B cell (primary cell): ENCODE measurements around the gene STAP1. TPM values are rescaled to one million over a fixed set of nuclear protein-coding genes. Genes with fewer than 3 reads are reported as not detected.

ENCODE experiments used
- ATAC-seq: fragments of 200-7000 bp; cut with Tn5 transposase; one replicate; pipeline ENCODE4 v1.10.0; 2021; ENCODE audit warnings: low read depth, mild to moderate bottlenecking, moderate number of reproducible peaks, moderate library complexity
- CTCF ChIA-PET: fragments of 350-600 bp; sonication (Branson Sonifier 250); formaldehyde crosslinking; loops from one replicate; lab custom pipeline; 2021; ENCODE audit warnings: antibody characterized with exemption, inconsistent platforms; lab: Charles Lee
- POLR2A ChIA-PET: fragments of 350-600 bp; sonication (Branson Sonifier 250); formaldehyde crosslinking; loops from one replicate; lab custom pipeline; 2021; ENCODE audit warnings: antibody characterized with exemption; lab: Charles Lee
- DNase-seq: peaks from one replicate; pipeline ENCODE4 v3.0.0; 2013
- H2AFZ ChIP-seq: 2 replicates; pipeline ENCODE4 v1.6.1; 2012; ENCODE audit warnings: mild to moderate bottlenecking, low read depth, low read length; ENCODE audit not compliant: insufficient read depth, poor library complexity, severe bottlenecking
- H3K27ac ChIP-seq, 2 donors: 1 replicate in 1 of 2; 2 replicates in 1 of 2; pipeline ENCODE4 v1.5.1; 2012 to 2013; ENCODE audit warnings: low read length in 2 of 2, mild to moderate bottlenecking in 2 of 2, moderate library complexity in 1 of 2
- H3K27me3 ChIP-seq, 4 experiments: fragments of 200-600 bp in 1 of 4; sonication (generic) in 1 of 4; replicated peaks in 1 of 4; 1 replicate in 2 of 4; 2 replicates in 2 of 4; pipeline versions ENCODE4 v1.6.1 to v1.7.0; 2013 to 2016; ENCODE audit warnings: low read length in 3 of 4, mild to moderate bottlenecking in 2 of 4, mixed read lengths in 1 of 4, moderate library complexity in 1 of 4; ENCODE audit not compliant: insufficient read depth in 4 of 4, control insufficient read depth in 3 of 4; ENCODE audit errors: control extremely low read depth in 1 of 4
- H3K36me3 ChIP-seq, 2 experiments: replicated peaks in 1 of 2; 1 replicate in 1 of 2; 2 replicates in 1 of 2; pipeline versions ENCODE4 v1.6.1 to v1.7.1; 2013; ENCODE audit warnings: low read length in 1 of 2; ENCODE audit not compliant: insufficient read depth in 2 of 2, control insufficient read depth in 1 of 2; ENCODE audit errors: control extremely low read depth in 1 of 2, extremely low read depth in 1 of 2
- H3K4me1 ChIP-seq, 2 donors: fragments of 200-600 bp in 1 of 2; sonication (generic) in 1 of 2; 1 replicate in 1 of 2; 2 replicates in 1 of 2; pipeline versions ENCODE4 v1.5.1 to v1.6.1; 2013 to 2017; ENCODE audit warnings: low read length in 2 of 2; ENCODE audit not compliant: control insufficient read depth in 2 of 2, insufficient read depth in 2 of 2
- H3K4me2 ChIP-seq: replicated peaks from 2 replicates; pipeline ENCODE3; 2012; ENCODE audit warnings: mild to moderate bottlenecking, low read depth, low read length; ENCODE audit not compliant: poor library complexity, severe bottlenecking
- H3K4me3 ChIP-seq, 5 experiments: fragments of 200-600 bp in 1 of 5; sonication (generic) in 1 of 5; 1 replicate in 3 of 5; 2 replicates in 2 of 5; pipeline versions ENCODE4 v1.5.1 to v1.7.0; 2011 to 2016; ENCODE audit warnings: low read length in 4 of 5, mild to moderate bottlenecking in 4 of 5, low read depth in 2 of 5, control low read depth in 1 of 5, moderate library complexity in 1 of 5; ENCODE audit not compliant: insufficient read depth in 1 of 5; ENCODE audit errors: control extremely low read depth in 1 of 5, extremely low read depth in 1 of 5
- H3K79me2 ChIP-seq: fragments of 200-600 bp; sonication (generic); one replicate; pipeline ENCODE4 v1.6.0; 2016; ENCODE audit warnings: low read length; ENCODE audit not compliant: control insufficient read depth, insufficient read depth
- H3K9ac ChIP-seq: fragments of 200-600 bp; sonication (generic); 2 replicates; pipeline ENCODE4 v1.6.1; 2017; ENCODE audit warnings: mild to moderate bottlenecking, low read length, moderate library complexity
- H3K9me3 ChIP-seq, 3 donors: one replicate each; pipeline versions ENCODE4 v1.6.1 to v1.7.1; 2013; ENCODE audit warnings: low read length in 2 of 3; ENCODE audit not compliant: control insufficient read depth in 2 of 3, insufficient read depth in 1 of 3; ENCODE audit errors: control extremely low read depth in 1 of 3
- H4K20me1 ChIP-seq: 2 replicates; pipeline ENCODE4 v1.6.0; 2012; ENCODE audit warnings: mild to moderate bottlenecking, low read length; ENCODE audit not compliant: insufficient read depth, control insufficient read depth, poor library complexity, severe bottlenecking
- H3K27ac Mint-ChIP-seq: one replicate; pipeline ENCODE4 v1.8.0; 2021; ENCODE audit warnings: mixed read lengths
- H3K27me3 Mint-ChIP-seq: one replicate; pipeline ENCODE4 v1.8.0; 2021; ENCODE audit warnings: mixed read lengths
- H3K4me1 Mint-ChIP-seq: one replicate; pipeline ENCODE4 v1.8.0; 2021; ENCODE audit warnings: mixed read lengths
- H3K4me3 Mint-ChIP-seq: one replicate; pipeline ENCODE4 v1.8.0; 2021; ENCODE audit warnings: mixed read lengths
- H3K9me3 Mint-ChIP-seq: one replicate; pipeline ENCODE4 v1.8.0; 2022; ENCODE audit warnings: mixed read lengths; ENCODE audit not compliant: insufficient read depth
- CTCF ChIP-seq: fragments of 200-600 bp; IDR thresholded peaks from one replicate; pipeline ENCODE4 v1.8.0; 2022; ENCODE audit warnings: antibody characterized with exemption, mild to moderate bottlenecking
- EZH2 ChIP-seq: IDR thresholded peaks from 2 replicates; pipeline ENCODE4 v1.6.1; 2012; ENCODE audit warnings: borderline replicate concordance, low read depth, mild to moderate bottlenecking, moderate library complexity, low read length; ENCODE audit not compliant: insufficient read depth, poor library complexity, severe bottlenecking
- WGBS: methylation state at CpG from one replicate; pipeline ENCODE4 v1.1.5; 2013; ENCODE audit warnings: missing lambda C conversion rate; ENCODE audit not compliant: insufficient coverage; 5-methylcytosine and 5-hydroxymethylcytosine counted together
- intact Hi-C: fragments of 100-400 bp; cut with micrococcal nuclease; formaldehyde crosslinking; loops from one replicate; pipeline ENCODE4 v1.10.0; 2022
- polyA plus RNA-seq: library from polyadenylated mRNA; depleted of rRNA; stranded (reverse); fragments of >200 nt; gene quantifications from 2 replicates; pipeline ENCODE4 v1.2.3, GENCODE V29; 2012
- total RNA-seq, 2 donors: library from RNA; stranded (reverse); fragments of 120-200 nt in 1 of 2; gene quantifications; 1 replicate in 1 of 2; 2 replicates in 1 of 2; pipeline versions ENCODE4 v1.2.3 to v1.2.4, GENCODE V29; 2013 to 2022

The STAP1 gene
- total and polyA plus RNA-seq, 2 donors (not counting 1 experiment from before 2014, with no cell fraction given) = 52.6 to 63.0 TPM

GRCh38 chr4:67545199-67546003 lies 13.1 kb upstream of the STAP1 start, which contains the start of gene CENPC:
TSS of gene CENPC (minus strand) at chr4:67545503. CDS start at chr4:67545355, 148 bp downstream.
- Histone ChIP-seq H2AFZ (peak within 1 kb of the TSS; percentile 83), H3K79me2 (peaks cover 46% of the 10 kb centered on the region), H3K27me3 (no peaks in the 10 kb centered on the region), H3K9me3 (no peaks in the 10 kb centered on the region), H3K4me3 (peak within 1 kb of the TSS; percentile 65 to 96 (median 86)), H4K20me1 (no peaks in the 10 kb centered on the region), H3K36me3 (peaks cover 0 to 20% of the 10 kb centered on the region in 2 experiments), H3K4me2 (peak within 1 kb of the TSS; percentile 82), H3K9ac (peak within 1 kb of the TSS; percentile 99), H3K4me1 (peaks cover 17 to 20% of the 10 kb centered on the region in 2 donors), H3K27ac (peak within 1 kb of the TSS; percentile 92 to 98)
- peak; percentile 93 for DNase-seq
- H3K27ac Mint-ChIP-seq = peak within 1 kb of the TSS; percentile 97
- no peaks in the 10 kb centered on the region for H3K27me3 Mint-ChIP-seq
- TF ChIP-seq CTCF (no peak), EZH2 (no peak)
- WGBS = under 1% methylated on average over 32 of the region's 53 CpGs
- ChIA-PET POLR2A (interaction anchor here (1.0 to 2.8 kb wide), 2 partner anchors 32 to 155 kb away, joined by 3 to 19 read pairs; partner anchors contain the start of gene UBA6), CTCF (interaction anchor here (0.9 to 3.3 kb wide), 8 partner anchors 11 to 365 kb away, joined by 3 to 11 read pairs (median 4); partner anchors contain the start of gene UBA6)
- no peaks in the 10 kb centered on the region for H3K9me3 Mint-ChIP-seq
- H3K4me3 Mint-ChIP-seq = peak within 1 kb of the TSS; percentile 97
- ATAC-seq = peak; percentile 92
- peaks cover 49% of the 10 kb centered on the region for H3K4me1 Mint-ChIP-seq
- intact Hi-C loops = loop anchor here (1.0 to 2.0 kb wide), 5 partner anchors 13 to 805 kb away; partner anchors contain the start of genes STAP1, UBA6 and YTHDC1

GRCh38 chr4:67546004-67546356 lies 12.5 kb upstream of the STAP1 start:
- H3K4me3 ChIP-seq = peak overlapping the region; percentile 61 to 93 (median 84)
- H3K4me3 Mint-ChIP-seq = peak overlapping the region; percentile 97
- no peaks in the 10 kb centered on the region for H3K9me3 Mint-ChIP-seq
- no peaks in the 10 kb centered on the region for H3K27me3 Mint-ChIP-seq
- H3K4me1 Mint-ChIP-seq = peaks cover 55% of the 10 kb centered on the region
- peaks cover 0 to 19% of the 10 kb centered on the region in 2 experiments for H3K36me3 ChIP-seq
- H3K27ac ChIP-seq = peak overlapping the region; percentile 92 to 98
- DNase-seq = no peak
- intact Hi-C loops = no loop called here
- peak overlapping the region; percentile 99 for H3K9ac ChIP-seq
- no peak for ATAC-seq
- no peaks in the 10 kb centered on the region for H3K9me3 ChIP-seq
- WGBS = no CpG with 5 or more reads among the region's 4 CpGs
- H3K27me3 ChIP-seq = no peaks in the 10 kb centered on the region
- H3K4me2 ChIP-seq = peak overlapping the region; percentile 82
- TF ChIP-seq EZH2 (no peak), CTCF (no peak)
- H2AFZ ChIP-seq = peak overlapping the region; percentile 83
- peaks cover 50% of the 10 kb centered on the region for H3K79me2 ChIP-seq
- peaks cover 22 to 23% of the 10 kb centered on the region in 2 donors for H3K4me1 ChIP-seq
- H3K27ac Mint-ChIP-seq = no peak overlapping the region
- CTCF ChIA-PET = interaction anchor here (0.9 to 3.3 kb wide), 9 partner anchors 10 to 366 kb away, joined by 3 to 11 read pairs (median 3); partner anchors contain the start of gene UBA6
- no peaks in the 10 kb centered on the region for H4K20me1 ChIP-seq
- POLR2A ChIA-PET = interaction anchor here (2.8 kb wide), 1 partner anchor 155 kb away, joined by 19 read pairs; the partner anchor contains the start of gene UBA6
